HL-60 (cell line): ENCODE measurements around the gene DLG5.

Source experiments
- DNase-seq, 2 experiments: peaks; one replicate each; pipeline ENCODE4 v3.0.0-alpha.2; 2010 to 2020; ENCODE audit warnings: low read depth in 1 of 2, low spot score in 1 of 2
- H3K27ac ChIP-seq: fragments of 250-450 bp; sonication (Bioruptor Pico); replicated peaks from 2 replicates; pipeline ENCODE4 v1.5.1; 2020; ENCODE audit warnings: mild to moderate bottlenecking, moderate library complexity
- H3K27me3 ChIP-seq: fragments of 250-450 bp; sonication (Bioruptor Pico); 2 replicates; pipeline ENCODE4 v1.5.1; 2021; ENCODE audit warnings: mild to moderate bottlenecking, moderate library complexity; ENCODE audit not compliant: insufficient read depth, poor library complexity, severe bottlenecking
- H3K4me3 ChIP-seq: replicated peaks from 2 replicates; pipeline ENCODE4 v1.5.1; 2011; ENCODE audit warnings: mild to moderate bottlenecking, control low read depth, low read length; ENCODE audit not compliant: insufficient read depth
- CTCF ChIP-seq: IDR thresholded peaks from one replicate; pipeline ENCODE4 v1.5.1; 2011; ENCODE audit warnings: low read length, control low read depth, inconsistent platforms; ENCODE audit not compliant: insufficient read depth
- GABPA ChIP-seq: IDR thresholded peaks from 2 replicates; pipeline ENCODE4 v1.6.1; 2012; ENCODE audit warnings: low read depth
- POLR2AphosphoS5 ChIP-seq: IDR thresholded peaks from 2 replicates; pipeline ENCODE4 v1.6.1; 2012; ENCODE audit warnings: low read depth
- REST ChIP-seq: IDR thresholded peaks from 2 replicates; pipeline ENCODE4 v1.6.1; 2012; ENCODE audit warnings: low read depth; ENCODE audit not compliant: insufficient replicate concordance
- SPI1 ChIP-seq: IDR thresholded peaks from 2 replicates; pipeline ENCODE4 v1.6.1; 2012; ENCODE audit warnings: low read depth, mild to moderate bottlenecking, borderline replicate concordance

DLG5 gene

GRCh38 chr10:77807706-77808105, 118.8 kb downstream of the DLG5 start:
- H3K27ac ChIP-seq, result no peak overlapping the region
- H3K27me3 ChIP-seq, result no peaks in the 10 kb centered on the region
- TF ChIP-seq SPI1, result no peak
- no peak for TF ChIP-seq REST
- TF ChIP-seq CTCF, result no peak
- no peak for TF ChIP-seq GABPA
- no peak for TF ChIP-seq POLR2AphosphoS5

GRCh38 chr10:77806511-77807157, 119.9 kb downstream of the DLG5 start:
- no peak for DNase-seq
- no peak overlapping the region for H3K4me3 ChIP-seq
- no peak overlapping the region for H3K27ac ChIP-seq
- no peak for TF ChIP-seq GABPA
- TF ChIP-seq POLR2AphosphoS5, result no peak
- no peaks in the 10 kb centered on the region for H3K27me3 ChIP-seq

More at GRCh38 chr10:77807706-77808105, 118.8 kb downstream of the DLG5 start:
- no peak overlapping the region for H3K4me3 ChIP-seq
- no peak for DNase-seq

GRCh38 chr10:77805676-77806075, 120.9 kb downstream of the DLG5 start:
- TF ChIP-seq SPI1 (no peak), REST (no peak), GABPA (no peak), POLR2AphosphoS5 (no peak), CTCF (no peak)
- no peak overlapping the region for H3K27ac ChIP-seq
- no peak for DNase-seq
- H3K27me3 ChIP-seq, result no peaks in the 10 kb centered on the region
- H3K4me3 ChIP-seq, result no peak overlapping the region

GRCh38 chr10:77804371-77804770, 122.2 kb downstream of the DLG5 start:
- Histone ChIP-seq H3K27ac (no peak overlapping the region), H3K27me3 (no peaks in the 10 kb centered on the region), H3K4me3 (no peak overlapping the region)
- TF ChIP-seq SPI1, result no peak
- DNase-seq, result no peak
